ENCODE results near the gene PBLD.

The PBLD gene

GRCh38 chr10:68332259-68333057 is at the start of gene PBLD:
Gene PBLD, minus strand, starts transcription at chr10:68332928. Its CDS starts 26,084 bp downstream, at chr10:68306844.
- DNase-seq: peak; percentile 66

GRCh38 chr10:68371604-68372003 is 38.9 kb upstream of the PBLD start:
- DNase-seq: no peak

- no peak for DNase-seq
Observed at GRCh38 chr10:68367121-68367520, 34.4 kb upstream of the PBLD start.

DNA sequence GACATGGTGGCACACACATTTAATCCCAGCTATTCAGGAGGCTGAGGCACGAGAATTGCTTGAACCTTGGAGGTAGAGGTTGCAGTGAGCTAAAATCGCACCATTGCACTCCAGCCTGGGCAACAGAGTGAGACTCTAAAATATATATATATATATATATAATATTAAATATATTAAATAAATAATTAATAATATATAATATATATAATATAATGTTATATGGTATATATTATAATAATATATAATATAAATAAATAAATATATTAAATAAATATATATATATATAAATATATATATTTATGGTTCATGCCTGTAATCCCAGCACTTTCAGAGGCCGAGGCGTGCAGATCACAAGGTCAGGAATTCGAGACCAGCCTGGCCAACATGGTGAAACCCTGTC is 33.9 kb upstream of the PBLD start:
- DNase-seq: no peak

GRCh38 chr10:68365611-68366010 is 32.9 kb upstream of the PBLD start:
- DNase-seq: no peak

DNA sequence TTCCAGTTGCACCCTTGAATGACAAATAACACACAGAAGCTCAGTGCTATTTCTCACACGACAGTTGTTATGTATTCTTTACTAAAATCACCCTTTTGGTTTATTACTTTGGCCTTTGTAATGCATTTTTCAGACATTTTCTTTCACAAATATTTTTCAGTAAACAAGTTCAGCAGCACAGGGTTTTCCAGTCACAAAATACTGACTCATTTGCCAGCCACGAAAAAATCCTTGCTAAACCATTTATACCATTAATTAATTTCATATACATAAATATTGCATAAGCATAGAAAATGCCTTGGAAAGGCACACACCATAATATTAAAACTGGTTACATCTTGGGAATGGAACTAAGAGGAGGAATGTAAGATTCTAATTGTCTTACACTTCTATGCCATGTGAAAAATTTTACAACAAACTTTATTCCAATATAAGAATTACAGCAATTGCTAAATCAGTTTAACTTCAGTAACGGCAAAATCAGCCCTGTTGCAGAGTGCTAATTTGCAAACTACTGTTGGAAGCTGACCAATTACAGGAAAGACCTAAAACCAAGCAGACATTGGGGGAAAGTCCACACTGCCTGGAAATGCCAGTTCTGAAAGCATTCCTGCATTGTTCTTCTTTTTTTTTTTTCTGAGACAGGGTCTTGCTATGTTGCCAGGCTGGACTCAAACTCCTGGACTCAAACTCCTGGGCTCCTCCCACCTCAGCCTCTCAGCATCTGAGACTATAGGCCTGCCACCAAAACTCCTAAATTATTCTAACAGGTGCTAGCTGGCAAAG is 31.6 kb upstream of the PBLD start:
- DNase-seq: no peak

DNA sequence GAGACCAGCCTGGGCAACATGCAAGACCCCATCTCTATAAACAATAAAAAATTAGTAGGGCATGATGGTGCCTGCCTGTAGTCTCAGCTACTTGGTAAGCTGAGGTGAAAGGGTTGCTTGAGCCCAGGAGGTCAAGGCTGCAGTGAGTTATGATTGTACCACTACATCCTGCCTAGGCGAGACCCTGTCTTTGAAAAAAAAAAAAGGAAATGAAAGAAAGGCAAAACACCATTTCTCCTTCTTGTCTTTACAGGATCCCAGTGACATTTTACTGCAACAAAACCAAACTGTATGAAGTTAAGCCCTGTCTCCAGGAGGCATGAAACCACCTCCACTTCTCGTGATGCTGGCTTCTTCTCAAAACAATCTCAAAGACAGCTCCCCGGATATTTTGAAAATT is 29.9 kb upstream of the PBLD start:
- no peak for DNase-seq

- DNase-seq: no peak
Observed at GRCh38 chr10:68359189-68359588, 26.5 kb upstream of the PBLD start.

- DNase-seq: no peak
Observed at GRCh38 chr10:68353537-68353936, 20.8 kb upstream of the PBLD start.

GRCh38 chr10:68348265-68348741 is 15.6 kb upstream of the PBLD start:
- peak; percentile 35 for DNase-seq

DNA sequence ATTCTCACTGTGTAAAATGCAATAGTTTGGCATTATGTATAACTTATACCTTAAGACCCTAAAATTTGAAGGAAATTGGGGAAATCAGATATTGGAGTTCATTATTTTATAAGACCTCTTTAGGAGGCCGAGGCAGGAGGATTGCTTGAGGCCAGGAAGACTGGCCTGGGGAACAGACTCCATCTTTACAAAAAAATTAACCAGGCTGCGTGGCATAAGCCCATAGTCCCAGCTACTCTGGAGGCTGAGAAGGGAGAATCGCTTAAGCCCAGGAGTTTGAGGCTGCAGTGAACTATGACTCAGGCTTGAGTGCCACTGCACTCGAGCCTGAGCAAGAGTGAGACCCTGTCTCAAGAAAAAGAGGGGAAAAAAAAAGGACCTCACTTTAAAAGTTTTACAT is 14.0 kb upstream of the PBLD start:
- no peak for DNase-seq

GRCh38 chr10:68345621-68346020 is 12.9 kb upstream of the PBLD start:
- DNase-seq: no peak

DNA sequence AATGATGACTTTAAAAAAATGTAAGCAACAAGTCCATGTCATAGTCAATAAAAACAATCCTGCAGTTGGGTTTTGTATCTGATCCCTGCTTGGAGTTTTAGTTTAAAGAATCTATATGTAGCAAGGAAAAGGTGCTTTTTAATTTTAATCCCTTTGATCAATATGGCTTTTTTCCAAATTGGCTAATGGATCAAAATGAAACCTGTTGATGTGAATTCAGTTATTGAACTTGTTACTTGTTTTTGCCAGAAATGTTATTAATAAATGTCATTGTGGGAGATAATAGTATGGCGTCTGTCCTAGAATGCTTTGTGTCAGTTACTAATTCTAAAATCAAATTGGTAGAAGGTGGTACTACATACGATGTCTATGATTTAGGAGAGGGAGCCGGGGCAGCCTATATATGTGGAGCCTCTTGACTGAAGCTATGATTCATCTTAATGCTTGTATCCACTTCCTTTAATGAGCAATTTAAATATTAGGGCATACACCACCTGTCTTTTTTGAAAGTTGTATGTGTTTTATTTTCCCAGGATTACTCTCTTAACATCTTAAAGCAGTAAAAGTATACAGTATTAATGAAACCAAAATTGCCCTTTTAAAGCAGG is 10.3 kb upstream of the PBLD start:
- no peak for DNase-seq

DNA sequence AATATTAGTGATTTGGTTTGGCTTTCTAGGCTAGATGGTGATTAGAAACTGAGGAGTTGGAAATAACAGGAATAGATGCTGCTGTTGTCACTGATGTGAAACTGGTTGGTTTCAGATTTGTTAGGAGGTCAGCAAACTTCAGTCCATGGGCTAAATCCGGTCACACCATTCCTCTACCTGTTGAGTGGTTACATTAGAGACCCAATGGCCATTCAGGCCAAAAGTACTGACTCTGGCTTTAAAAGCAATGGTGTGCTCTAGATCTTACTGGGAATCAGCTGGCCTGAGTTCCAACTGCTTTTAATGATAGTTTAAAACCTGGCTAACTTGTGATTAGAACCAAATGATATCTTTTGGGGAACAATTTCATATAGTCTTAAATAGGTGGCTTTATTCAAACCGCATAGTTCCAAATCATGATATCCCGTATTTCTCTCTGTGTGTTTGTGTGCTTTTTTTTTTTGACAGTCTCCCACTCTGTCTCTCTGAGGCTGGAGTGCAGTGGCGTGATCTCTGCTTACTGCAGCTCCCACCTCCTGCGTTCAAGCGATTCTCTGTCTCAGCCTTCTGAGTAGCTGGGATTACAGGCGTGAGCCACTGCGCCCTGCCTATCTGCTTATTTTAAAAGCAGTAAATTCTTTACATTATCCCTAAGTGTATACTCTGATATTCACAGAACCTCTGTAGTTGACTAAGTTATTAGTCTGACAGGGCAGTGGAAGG is 7.8 kb upstream of the PBLD start:
- DNase-seq: no peak

- no peak for DNase-seq
Observed at GRCh38 chr10:68336754-68337351, 4.1 kb upstream of the PBLD start.

DNA sequence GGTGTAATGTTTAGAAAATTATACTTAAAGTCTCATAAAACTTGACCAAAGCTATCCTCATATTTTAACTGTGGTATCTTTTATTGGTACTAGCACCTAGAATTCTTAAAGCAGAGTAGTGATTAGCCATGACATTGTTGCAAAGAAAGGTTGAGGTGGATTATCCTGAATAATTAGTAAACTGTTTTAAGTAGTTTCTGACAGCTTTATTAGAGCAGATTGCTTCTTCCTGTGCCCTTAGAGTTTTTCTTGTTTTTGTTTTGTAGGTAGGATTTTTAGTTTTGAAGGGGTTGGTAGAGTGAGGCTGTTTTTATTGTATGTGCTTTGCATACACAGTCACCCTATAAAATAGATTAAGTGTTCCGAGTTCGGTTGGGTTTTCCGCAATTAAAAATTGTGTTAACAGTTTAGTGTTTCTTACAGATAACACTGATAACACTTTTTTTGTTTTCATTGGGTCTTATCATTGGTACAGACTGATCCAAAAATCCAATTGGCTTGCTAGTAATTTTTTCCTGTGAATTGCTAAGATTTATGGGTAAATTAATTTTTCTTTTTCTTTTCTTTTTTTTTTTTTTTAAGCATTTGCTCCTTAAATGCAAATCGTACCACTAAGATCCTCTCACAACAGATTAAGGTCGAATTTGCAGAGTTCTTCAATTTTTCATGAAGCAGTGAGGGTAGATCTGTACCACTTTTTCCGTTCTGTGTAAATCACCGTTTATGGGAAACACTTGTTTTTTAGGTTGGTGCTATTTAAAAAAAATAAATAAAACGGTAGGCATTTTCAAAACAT is 2.1 kb upstream of the PBLD start:
- no peak for DNase-seq

DNA sequence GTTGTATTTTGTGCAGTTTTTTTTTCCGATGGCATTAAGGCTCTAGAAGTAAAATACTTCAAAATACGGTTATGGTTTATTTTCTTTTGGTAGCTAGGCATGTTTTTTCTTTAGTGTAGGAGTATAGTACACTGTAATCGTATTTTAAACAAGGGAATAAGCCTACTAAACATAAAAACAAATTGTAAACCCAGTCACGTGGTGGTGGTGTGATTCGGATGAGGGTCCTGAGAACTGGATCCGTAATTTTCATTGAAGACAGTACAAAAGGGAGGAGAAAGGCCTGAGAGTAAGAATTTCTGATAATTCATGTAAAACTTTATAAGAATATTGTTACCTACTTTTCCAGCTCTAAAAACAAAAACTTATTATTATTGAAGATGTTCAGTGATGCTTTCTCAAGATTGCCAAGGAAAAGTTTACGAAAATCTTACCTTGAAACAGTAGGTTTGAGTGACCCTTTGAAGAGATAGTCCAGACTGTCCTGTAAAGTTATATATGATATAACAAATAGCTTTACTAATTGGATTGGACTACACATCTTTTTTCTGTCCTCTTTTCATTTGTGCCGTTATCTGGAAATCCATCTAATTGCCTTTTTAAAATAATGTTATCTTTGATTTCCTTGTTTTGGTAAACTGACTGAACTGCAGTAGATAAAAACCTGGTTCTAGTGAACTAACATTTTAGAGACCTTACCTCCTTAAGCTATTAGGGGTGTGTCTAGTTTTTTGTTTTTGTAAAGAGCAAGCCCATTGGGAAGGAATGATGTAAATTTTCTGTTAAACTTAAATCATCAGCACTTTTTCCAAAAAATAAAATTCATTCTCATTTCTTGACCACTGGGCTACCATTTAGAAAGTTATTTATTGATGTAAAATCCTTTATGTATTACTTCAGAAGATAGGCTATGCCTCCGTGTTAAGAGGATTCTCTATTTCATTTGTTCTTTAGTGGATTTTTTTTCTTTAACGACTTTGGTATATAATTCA is 1.0 kb upstream of the PBLD start:
- DNase-seq: no peak

GRCh38 chr10:68333058-68333395 is 299 bp upstream of the PBLD start:
- no peak for DNase-seq

DNA sequence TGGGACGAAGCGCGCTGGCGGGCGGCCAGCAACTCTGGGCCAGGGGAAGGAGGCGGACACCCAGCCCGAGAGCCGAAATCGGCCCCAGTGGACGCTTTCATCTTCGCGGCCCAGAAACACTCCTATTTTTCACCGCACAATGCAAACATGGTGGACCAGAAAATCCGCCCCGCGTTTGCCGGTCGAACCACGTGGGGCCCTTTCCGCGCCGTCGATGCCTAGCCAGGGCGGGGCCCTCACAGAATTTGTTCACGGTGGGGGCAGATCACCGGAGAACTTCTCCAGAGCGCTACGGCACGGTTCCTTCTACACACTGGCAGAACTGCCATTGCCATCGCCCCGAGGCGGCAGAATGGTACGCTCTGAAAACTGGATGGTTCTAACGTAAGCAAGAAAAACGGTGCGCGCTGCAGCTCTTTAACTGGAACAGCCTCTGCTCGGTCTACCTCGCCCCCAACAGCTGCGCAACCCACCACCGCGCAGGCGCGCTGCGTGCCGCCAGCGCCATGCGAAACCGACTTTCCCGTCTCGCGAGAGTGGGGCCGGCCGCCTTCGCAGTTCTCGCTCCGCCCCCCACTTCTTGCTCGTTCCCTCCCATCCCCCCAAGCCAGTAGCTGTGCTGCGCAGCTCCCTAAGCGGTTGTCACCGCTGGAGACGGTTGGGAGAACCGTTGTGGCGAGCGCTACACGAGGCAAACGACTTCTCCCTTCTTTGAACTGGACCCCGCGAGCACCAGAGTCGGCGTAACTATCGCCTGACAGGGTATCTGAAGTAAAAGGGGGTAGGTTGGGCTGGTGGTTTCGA is 1.1 kb downstream of the PBLD start, which contains the start of gene HNRNPH3:
TSS of gene HNRNPH3 (plus strand) at position 610 of the 804 bp plus-strand sequence. CDS start 5,158 bp downstream, outside the sequence.
- peak; percentile 99 for DNase-seq
